ENCODE data around the gene PTTG1.

- TF ChIP-seq POLR2A (IDR thresholded peaks at IDR 0.05; ENCODE audit: extremely low read depth, insufficient read length) = no peak
- no peak for TF ChIP-seq CTCF (IDR thresholded peaks at IDR 0.05; ENCODE audit: low read depth, low read length)
These were observed 44.5 kb downstream of the PTTG1 start for GRCh38 chr5:160466116-160466515.

Measured in NB4 (cell line).